Activated gamma-delta T cell treated with anti-CD3 and anti-CD28 coated beads, Interleukin-2, amount 50 U/mL, for 16 hours (primary cell): ENCODE data around the gene ST13.
"Not testable (repeated sequence)": the region's sequence is repeated elsewhere in the genome, so short reads cannot be mapped to it uniquely, and the experiment has no call there.

Source experiments
- DNase-seq: peaks from one replicate; pipeline ENCODE4 v3.0.0-alpha.2; 2020; ENCODE audit warnings: low read depth

ST13 gene

DNA sequence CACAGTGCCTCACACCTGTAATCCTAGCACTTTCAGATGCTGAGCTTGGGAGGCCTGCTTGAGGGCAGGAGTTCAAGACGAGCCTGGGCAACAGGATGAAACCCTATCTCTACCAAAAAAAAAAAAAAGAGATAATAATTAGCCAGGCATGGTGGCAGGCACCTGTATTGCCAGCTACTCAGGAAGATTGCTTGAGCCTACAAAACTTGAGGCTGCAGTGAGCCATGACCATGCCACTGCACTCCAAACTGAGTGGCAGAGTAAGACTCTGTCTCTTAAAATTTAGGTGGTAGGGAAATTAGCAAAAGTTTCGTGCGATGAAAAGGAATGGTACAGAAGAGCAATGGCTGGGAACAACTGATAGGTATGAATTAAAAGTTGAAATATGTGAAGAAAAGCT lies 18.0 kb downstream of the ST13 start:
- no peak for DNase-seq

DNA sequence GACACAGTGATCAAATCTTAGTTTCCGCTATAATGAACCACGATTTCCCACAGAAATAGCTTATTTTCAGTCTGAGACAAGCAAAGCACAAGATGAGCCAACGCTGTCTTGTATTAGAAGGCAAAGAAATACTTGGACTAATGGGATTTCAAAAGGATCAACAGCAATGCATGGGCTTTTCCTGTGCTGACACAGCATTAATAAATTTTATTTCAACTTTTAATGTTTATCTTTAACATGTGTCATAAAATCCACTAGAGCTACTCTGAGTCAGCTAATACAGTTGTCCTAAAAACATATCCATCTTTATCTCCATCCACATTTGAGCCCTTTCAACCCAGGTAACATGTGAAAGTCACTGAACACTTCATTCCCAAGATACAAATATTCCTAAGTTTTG lies 21.8 kb downstream of the ST13 start:
- no peak for DNase-seq

- no peak for DNase-seq
Measured at GRCh38 chr22:40829131-40829530, 27.3 kb downstream of the ST13 start.

DNA sequence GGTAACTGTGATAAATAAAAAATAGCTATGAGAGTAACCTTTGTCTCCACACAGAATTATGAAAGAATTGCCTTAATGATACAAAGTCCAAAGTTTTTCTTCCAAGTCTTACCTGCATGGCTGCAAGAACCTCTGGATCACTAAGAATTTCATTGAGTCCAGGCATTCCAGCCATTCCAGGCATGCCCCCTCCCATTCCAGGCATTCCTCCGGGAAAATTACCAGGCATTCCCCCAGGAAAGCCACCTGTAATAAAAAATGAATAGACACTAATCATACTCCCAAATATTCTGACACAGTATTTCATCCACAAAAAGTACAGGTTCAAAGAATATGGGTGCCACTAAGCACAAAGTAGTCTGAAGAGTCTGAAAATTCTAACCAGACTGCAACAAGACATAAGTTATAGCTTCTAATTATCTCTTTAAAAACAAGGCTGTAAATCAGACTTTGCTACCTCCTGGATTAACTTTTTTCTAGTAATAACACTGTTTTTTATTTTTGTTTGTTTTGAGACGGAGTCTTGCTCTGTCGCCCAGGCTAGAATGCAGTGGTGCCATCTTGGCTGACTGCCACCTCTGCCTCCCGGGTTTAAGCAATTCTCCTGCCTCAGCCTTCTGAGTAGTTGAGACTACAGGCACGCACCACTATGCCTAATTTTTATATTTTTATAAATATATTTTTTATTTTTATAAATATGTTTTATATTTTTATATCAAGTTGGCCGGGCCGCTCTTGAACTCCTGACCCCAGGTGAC lies 29.3 kb downstream of the ST13 start:
- no peak for DNase-seq

- not testable (repeated sequence) for DNase-seq
Measured at GRCh38 chr22:40826292-40826691, 30.1 kb downstream of the ST13 start.

DNA sequence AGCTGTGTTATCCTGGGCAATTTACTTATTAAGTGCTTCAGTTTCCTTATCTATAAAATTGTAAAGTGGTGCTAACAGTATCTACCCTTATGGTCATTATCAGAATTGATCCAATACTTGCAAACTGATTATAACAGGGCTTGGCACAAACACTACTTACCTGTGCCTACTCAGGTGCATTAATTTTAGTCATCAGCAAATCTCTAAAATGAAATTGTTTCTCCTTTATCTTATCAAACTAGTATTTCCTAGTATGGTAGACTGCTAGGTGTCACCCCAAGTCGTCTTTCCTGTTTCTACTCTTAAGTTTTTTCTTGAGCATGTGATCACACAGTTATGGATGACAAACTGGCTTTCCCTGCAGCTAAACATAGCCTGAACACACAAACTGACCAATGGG lies 33.0 kb downstream of the ST13 start:
- no peak for DNase-seq

DNA sequence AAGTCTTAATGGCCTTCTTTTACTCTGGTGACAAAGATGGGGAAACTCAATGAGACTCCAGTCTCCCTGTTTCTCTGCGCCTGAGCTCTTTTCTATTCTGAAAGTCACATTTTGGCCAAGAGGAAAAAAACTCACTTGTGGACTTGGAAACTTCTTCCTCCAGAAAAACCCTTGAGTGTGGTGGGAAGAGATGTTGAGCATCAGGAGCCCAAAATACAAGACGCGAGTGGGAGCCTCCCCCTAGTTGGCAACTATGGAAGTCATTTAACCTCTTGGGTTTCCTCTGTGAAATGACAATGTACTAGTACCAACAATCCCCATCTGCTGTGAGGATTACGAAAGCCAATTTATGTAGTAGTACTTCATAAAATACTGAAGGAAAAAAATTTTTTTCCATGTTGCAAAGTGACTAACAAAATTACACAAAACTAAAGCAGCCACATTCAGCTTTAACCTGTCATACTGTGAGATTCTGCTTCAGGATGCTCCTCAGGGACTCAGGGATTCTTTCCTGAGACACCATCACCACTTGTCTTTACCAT lies 36.8 kb downstream of the ST13 start:
- no peak for DNase-seq

DNA sequence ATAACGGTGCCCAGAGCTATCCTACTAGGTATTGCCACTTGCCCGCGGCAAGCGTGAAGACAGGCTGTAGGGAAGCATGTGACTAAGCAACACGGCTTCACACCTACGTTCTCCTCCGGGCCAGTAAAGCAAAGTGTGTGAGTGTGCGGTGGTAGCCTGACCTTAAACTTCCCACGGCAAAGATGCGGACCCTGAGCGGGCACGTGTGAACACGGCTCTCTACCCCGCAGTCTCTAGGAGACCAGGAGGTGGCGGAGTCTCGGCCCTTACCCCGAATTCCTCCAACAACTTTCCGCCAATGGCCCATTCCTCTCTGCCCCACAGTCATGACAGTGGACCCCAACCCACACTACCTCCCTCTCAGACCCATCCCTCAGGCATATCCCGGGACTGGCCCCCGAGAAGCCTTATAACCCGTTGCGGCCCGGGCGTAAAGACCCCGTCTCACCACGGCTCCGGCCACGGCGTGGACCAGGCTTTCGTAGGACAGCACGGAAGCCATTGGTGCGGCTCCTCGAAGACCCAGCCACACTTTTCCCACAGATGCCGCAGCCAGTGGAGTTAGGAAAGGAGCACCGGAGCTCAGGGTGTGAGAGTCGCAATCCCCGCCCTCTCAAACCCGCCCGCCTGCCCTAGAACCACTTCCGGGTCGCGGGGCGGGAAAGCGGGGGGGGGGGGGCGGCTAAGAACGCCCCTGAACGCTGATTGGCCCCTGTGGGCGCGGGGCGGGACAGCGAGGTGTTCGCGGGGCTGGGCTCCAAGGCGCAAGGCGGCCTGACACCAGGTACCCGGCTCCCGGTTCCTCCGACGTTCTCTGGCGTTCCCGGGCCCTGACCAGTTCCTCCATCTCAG lies 37.5 kb downstream of the ST13 start, which contains the start of gene SLC25A17:
Gene SLC25A17, minus strand, starts transcription at position 600 of the 852 bp plus-strand sequence. Its CDS starts 98 bp downstream, at position 502.
- peak; percentile 81 for DNase-seq

GRCh38 chr22:40818192-40818746 lies 38.2 kb downstream of the ST13 start:
- no peak for DNase-seq

- no peak for DNase-seq
Measured at GRCh38 chr22:40817737-40818136, 38.7 kb downstream of the ST13 start.

- no peak for DNase-seq
Measured at GRCh38 chr22:40813912-40814315, 42.5 kb downstream of the ST13 start.

DNA sequence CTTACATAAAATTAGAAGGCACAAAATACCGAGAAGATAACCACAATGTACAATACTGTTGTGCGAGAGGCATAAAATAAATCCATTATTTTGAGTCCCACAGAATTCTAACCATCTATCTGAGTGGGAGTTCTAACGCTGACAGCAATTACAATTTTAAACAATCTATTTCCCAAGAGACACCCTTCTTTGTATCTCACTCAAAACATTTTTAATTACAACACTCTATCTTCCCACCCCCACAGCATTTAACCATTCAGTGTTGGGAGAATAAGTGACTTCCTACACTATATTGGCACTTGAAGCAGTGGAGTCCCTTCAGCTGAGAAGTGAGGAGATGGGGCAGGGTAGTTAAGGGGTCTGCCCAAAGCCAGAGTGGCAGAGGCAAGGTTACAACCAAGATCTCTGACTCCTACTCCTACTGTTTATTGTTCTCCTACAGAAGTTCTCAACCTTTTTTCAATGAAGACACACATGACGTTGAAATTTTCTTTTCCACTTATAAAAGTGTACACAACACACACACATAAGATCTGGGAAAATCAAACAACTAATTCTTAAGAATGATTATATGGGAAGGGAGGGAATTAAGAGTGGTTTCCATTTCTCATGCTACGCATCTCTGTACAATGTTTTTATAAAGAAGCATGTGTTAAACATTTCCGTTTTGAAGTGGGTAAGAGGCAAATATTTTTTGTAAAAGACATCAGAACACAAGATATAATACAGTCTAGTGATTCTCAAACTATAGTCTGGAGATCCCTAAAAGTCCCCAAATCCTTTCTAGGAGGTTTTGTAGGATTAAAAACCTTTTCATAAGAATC lies 48.2 kb downstream of the ST13 start:
- no peak for DNase-seq

- no peak for DNase-seq
Measured at GRCh38 chr22:40806711-40807110, 49.7 kb downstream of the ST13 start.

DNA sequence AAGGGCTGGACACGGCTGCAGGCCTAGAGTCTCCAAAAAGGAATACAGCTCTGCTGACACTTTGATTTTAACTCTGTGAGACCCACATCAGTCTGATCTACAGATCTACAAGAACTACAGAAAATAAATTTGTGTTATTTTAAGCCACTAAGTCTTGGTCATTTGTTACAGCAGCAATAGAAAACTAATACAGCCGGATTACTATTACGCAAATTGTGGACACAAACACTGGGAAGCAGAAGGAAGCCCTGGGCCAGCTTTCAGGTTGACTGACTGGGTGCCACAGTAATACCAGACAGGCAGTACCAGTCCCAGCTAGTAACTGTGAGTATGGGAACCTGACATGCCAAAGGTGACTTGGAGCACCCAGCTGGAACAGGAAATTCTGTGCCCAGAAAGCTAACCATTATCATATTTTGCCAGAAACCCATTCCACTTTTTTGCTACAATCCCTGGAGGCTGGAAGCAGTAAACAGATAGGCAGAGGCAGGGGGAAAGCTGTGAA lies 50.7 kb downstream of the ST13 start:
- DNase-seq = no peak

GRCh38 chr22:40805239-40805638 lies 51.2 kb downstream of the ST13 start:
- DNase-seq = no peak

- no peak for DNase-seq
Measured at GRCh38 chr22:40803321-40803720, 53.1 kb downstream of the ST13 start.

- no peak for DNase-seq
Measured at GRCh38 chr22:40799008-40799407, 57.4 kb downstream of the ST13 start.

DNA sequence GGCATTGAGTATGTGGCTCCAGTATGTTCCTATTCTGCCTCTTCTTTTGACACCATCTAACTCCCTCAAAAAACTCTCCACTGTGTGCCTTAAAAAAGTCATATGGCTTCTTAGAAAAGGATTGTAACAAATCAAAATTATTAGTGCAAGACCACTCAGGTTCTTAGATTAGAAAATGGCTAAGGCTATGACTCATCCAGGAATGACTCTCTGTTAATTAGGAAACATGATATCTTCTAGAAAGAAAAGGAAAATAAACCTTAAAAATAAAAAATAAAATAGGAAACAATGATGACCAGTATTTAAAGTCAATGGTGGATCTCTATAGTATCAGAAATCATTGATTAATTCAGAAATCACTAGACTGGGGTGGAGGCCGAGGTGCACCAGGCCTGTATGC lies 59.0 kb downstream of the ST13 start:
- no peak for DNase-seq

DNA sequence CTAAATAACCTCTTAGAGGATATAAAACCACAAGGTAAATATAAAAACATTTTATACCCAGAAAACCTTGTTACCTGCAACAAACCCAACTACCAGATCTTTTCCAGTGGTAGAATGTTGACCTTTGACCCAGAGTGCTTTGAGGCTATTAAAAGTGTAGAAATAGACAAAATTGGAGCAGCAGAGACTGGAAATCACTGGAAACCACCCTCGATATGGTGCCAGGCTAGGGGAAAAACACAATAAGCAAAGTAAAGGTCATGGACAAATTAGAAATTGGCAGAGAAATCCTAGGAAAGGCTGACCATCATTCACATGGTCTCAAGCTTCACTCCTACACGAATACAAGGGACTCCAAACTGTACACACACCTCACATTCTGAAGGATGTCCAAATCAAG lies 64.0 kb downstream of the ST13 start:
- no peak for DNase-seq

DNA sequence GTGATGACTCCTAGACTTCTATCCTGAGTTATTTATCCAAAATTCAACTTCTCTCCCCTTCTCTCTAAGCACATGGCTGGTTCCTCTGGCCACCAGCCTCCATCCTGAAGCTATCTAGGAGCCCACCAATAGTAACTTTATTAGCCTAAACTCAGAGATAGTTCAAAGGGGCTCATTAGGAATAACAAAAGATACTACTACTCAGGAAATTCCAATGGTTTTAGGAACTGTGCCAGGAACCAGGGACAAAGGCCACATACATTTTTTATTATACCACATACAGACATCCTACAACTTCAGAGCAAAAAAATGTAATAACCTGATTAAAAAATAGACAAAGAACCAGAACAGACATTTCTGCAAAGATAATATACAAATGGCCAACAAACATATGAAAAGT lies 65.2 kb downstream of the ST13 start:
- DNase-seq = no peak

- no peak for DNase-seq
Measured at GRCh38 chr22:40789131-40789530, 67.3 kb downstream of the ST13 start.

- DNase-seq = no peak
Measured at GRCh38 chr22:40782521-40782920, 73.9 kb downstream of the ST13 start.
